ENCODE data around the gene TXNDC17.

Gene TXNDC17

DNA sequence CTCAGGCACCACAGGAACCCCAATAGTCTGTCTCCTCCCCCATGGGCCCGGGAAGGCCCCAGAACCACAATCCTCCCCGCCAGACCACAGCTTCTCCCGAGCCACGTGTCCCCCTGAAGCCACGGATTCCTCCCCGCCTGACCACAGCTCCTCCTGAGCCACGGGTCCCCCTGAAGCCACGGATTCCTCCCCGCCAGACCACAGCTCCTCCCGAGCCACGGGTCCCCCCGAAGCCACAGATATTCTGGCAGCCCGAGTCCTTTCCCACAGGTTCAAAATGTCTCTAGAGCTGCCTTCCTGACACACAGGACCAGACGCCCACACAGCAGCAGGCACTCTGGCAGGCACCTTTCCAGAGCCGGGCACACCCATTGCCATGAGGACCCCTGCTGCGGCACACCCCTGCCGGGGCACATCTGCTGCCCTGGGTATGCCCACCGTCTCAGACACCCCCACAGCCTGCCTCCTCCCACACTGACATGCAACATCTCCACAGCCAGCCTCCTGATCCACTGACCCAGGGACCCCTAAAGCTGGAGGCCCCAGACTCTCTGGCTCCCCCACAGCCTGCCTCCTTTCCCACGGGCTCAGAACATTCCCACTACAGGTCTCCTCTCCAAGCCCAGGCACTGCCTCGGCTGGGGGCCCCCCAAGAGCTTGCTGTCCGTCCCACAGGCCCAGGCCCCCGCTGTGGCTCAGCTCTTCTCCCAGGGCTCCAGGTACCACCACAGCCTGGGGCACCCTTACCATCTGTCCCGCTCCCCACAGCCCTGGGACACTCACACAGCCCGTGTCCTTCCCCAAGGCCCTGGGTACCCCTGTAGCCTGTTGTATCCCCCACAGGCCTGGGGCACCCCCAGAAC lies 2.6 kb upstream of the TXNDC17 start:
- H3K4me3 ChIP-seq (ENCODE audit: low read length): peak overlapping the region; percentile 98
- no peaks in the 10 kb centered on the region for H3K27me3 ChIP-seq (ENCODE audit: control insufficient read depth, insufficient read depth, low read length)
- H3K9ac ChIP-seq (ENCODE audit: low read length): no peak overlapping the region
- peaks cover 14% of the 10 kb centered on the region for H3K4me1 ChIP-seq (ENCODE audit: control insufficient read depth, insufficient read depth, low read length)
- peaks cover 5% of the 10 kb centered on the region for H3K36me3 ChIP-seq (ENCODE audit: control insufficient read depth, insufficient read depth, low read length)
- H3K27ac ChIP-seq (ENCODE audit: low read depth, low read length): no peak overlapping the region

GRCh38 chr17:6639014-6639585 lies 1.8 kb upstream of the TXNDC17 start:
- peak overlapping the region; percentile 98 for H3K4me3 ChIP-seq (ENCODE audit: low read length)
- H3K36me3 ChIP-seq (ENCODE audit: control insufficient read depth, insufficient read depth, low read length): peaks cover 11% of the 10 kb centered on the region
- H3K9ac ChIP-seq (ENCODE audit: low read length): no peak overlapping the region
- no peaks in the 10 kb centered on the region for H3K27me3 ChIP-seq (ENCODE audit: control insufficient read depth, insufficient read depth, low read length)
- no peak overlapping the region for H3K27ac ChIP-seq (ENCODE audit: low read depth, low read length)
- peaks cover 14% of the 10 kb centered on the region for H3K4me1 ChIP-seq (ENCODE audit: control insufficient read depth, insufficient read depth, low read length)

- peak overlapping the region; percentile 98 for H3K4me3 ChIP-seq (ENCODE audit: low read length)
- peaks cover 14% of the 10 kb centered on the region for H3K4me1 ChIP-seq (ENCODE audit: control insufficient read depth, insufficient read depth, low read length)
- H3K9ac ChIP-seq (ENCODE audit: low read length): peak overlapping the region; percentile 70
- H3K27me3 ChIP-seq (ENCODE audit: control insufficient read depth, insufficient read depth, low read length): no peaks in the 10 kb centered on the region
- H3K27ac ChIP-seq (ENCODE audit: low read depth, low read length): peak overlapping the region; percentile 83
- peaks cover 12% of the 10 kb centered on the region for H3K36me3 ChIP-seq (ENCODE audit: control insufficient read depth, insufficient read depth, low read length)
These were observed 999 bp upstream of the TXNDC17 start for GRCh38 chr17:6639586-6640535.

DNA sequence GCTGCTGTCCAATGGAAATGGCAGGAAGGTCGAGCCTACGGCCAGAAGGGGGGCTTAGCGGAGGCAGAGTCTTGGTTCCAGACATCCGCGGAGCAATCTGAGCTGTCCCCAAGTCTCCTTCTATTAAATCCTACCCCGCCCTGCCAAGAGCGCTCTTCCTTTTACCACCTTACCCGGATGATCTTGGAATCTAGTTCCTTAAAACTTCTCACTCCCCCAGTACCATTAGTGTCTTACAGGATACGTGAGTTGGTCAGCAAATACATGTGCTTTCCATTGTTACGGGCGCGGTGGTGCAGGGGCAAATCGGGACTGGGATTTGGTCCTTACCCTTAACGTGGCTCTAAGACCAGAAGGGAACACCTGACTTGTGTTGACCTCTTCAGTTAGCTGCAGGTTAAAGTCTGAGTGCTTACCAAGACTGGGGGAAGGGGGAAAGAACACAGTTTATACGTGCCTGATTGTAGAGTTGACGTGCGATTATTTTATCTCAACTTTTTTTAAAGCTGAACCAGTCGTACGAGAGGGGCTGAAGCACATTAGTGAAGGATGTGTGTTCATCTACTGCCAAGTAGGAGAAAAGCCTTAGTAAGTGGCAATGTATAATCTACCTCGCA lies 495 bp downstream of the TXNDC17 start:
- Histone ChIP-seq H3K4me1 (ENCODE audit: control insufficient read depth, insufficient read depth, low read length) (peaks cover 14% of the 10 kb centered on the region), H3K4me3 (ENCODE audit: low read length) (peak overlapping the region; percentile 98), H3K36me3 (ENCODE audit: control insufficient read depth, insufficient read depth, low read length) (peaks cover 12% of the 10 kb centered on the region), H3K27ac (ENCODE audit: low read depth, low read length) (peak overlapping the region; percentile 83), H3K9ac (ENCODE audit: low read length) (peak overlapping the region; percentile 80), H3K27me3 (ENCODE audit: control insufficient read depth, insufficient read depth, low read length) (no peaks in the 10 kb centered on the region)

DNA sequence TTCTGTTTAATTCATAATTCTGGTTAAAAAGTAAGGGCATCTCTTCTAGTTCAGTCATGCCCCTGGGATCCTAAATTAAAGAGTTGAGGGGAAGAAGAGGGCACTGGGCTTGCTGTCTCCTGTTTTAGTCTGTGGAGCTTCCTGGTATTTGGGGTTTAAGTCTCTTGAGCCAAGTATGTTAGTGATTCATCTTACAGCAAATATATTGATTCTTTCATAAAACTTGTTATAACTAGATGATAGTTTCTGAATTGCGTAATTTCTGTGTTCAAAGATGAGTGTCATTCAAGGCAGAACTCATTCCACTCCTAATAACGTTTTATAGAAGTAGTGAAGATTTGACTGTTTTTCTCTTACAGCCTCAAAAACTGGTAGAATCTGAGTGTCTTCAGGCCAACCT lies 1.7 kb downstream of the TXNDC17 start:
- Histone ChIP-seq H3K9ac (ENCODE audit: low read length) (no peak overlapping the region), H3K27me3 (ENCODE audit: control insufficient read depth, insufficient read depth, low read length) (no peaks in the 10 kb centered on the region), H3K4me3 (ENCODE audit: low read length) (no peak overlapping the region), H3K4me1 (ENCODE audit: control insufficient read depth, insufficient read depth, low read length) (peaks cover 14% of the 10 kb centered on the region), H3K27ac (ENCODE audit: low read depth, low read length) (no peak overlapping the region), H3K36me3 (ENCODE audit: control insufficient read depth, insufficient read depth, low read length) (peaks cover 14% of the 10 kb centered on the region)

DNA sequence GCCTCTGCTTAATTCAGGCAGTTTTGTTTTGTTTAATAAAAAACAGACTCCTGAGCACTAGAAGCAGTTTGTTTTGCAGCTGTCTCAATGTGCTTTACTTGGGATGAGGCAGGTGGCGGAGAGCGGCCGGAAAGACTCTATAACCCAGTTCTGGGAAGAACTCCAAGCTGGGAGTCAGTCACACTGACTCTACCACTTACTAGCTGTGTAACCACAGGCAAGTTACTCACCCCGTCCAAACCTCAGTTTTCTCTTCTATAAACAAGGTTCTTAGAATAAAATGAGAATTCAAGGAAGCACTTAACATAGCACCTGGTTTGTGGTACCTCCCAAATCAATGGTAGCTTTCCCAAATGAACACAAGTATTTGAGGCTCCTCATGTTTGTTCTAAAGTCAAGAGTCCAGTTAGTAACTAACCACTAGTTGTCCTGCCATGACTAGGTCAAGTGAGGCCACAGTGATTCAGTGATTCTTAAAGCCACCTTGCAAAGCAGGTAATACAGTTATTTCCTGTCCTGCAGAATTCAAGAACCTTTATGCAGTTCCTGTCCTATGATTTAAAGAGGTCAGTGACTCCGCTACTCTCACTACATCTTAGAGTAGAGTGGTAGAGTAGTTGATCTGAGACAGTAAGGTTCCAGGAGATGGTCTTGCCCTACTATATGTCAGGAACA lies 2.7 kb downstream of the TXNDC17 start:
- Histone ChIP-seq H3K4me3 (ENCODE audit: low read length) (no peak overlapping the region), H3K27me3 (ENCODE audit: control insufficient read depth, insufficient read depth, low read length) (no peaks in the 10 kb centered on the region), H3K4me1 (ENCODE audit: control insufficient read depth, insufficient read depth, low read length) (peaks cover 14% of the 10 kb centered on the region), H3K9ac (ENCODE audit: low read length) (no peak overlapping the region), H3K27ac (ENCODE audit: low read depth, low read length) (no peak overlapping the region), H3K36me3 (ENCODE audit: control insufficient read depth, insufficient read depth, low read length) (peaks cover 14% of the 10 kb centered on the region)

GRCh38 chr17:6648181-6648580 lies 7.3 kb downstream of the TXNDC17 start:
- Histone ChIP-seq H3K36me3 (ENCODE audit: control insufficient read depth, insufficient read depth, low read length) (peaks cover 13% of the 10 kb centered on the region), H3K4me3 (ENCODE audit: low read length) (no peak overlapping the region), H3K9ac (ENCODE audit: low read length) (no peak overlapping the region), H3K27me3 (ENCODE audit: control insufficient read depth, insufficient read depth, low read length) (peaks cover 3% of the 10 kb centered on the region), H3K4me1 (ENCODE audit: control insufficient read depth, insufficient read depth, low read length) (peaks cover 13% of the 10 kb centered on the region), H3K27ac (ENCODE audit: low read depth, low read length) (no peak overlapping the region)

- peak within 1 kb of the TSS; percentile 90 for H3K4me3 ChIP-seq (ENCODE audit: low read length)
- peaks cover 2% of the 10 kb centered on the region for H3K36me3 ChIP-seq (ENCODE audit: control insufficient read depth, insufficient read depth, low read length)
- H3K9ac ChIP-seq (ENCODE audit: low read length): peak within 1 kb of the TSS; percentile 50
- H3K27me3 ChIP-seq (ENCODE audit: control insufficient read depth, insufficient read depth, low read length): peaks cover 3% of the 10 kb centered on the region
- peaks cover 13% of the 10 kb centered on the region for H3K4me1 ChIP-seq (ENCODE audit: control insufficient read depth, insufficient read depth, low read length)
- peak within 1 kb of the TSS; percentile 89 for H3K27ac ChIP-seq (ENCODE audit: low read depth, low read length)
These were observed 10.6 kb downstream of the TXNDC17 start, which contains the start of the genes C17orf100 and MED31 for GRCh38 chr17:6651354-6651918. Gene C17orf100 (plus strand): TSS chr17:6651762. CDS start chr17:6651914, 152 bp downstream. Gene MED31 (minus strand): TSS chr17:6651605. CDS start chr17:6651528, 77 bp downstream.

DNA sequence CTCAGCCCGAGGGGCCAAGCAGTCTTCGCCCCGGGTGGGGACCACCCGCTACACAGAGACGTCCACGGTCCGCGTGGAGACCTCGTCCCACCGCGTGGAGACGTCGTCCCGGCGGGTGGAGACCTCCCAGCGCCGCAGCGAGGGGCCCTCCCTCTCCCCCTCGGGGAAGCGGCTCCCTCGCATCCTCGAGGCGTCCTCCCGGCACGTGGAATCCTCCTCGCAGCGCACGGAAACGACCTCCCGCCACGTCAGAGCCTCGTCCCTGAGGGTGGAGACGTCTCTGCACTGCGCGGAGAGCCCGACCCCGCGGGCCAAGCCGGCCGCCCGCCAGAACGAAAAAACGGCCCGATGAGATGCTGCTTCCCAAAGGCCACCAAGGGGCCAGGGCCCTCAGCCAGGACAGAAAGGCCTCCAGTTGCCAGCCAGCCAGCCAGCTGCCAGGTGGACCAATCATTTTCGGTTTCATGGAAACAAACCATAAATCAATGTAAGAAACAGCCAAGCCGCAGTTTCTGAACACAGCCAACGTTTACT lies 11.1 kb downstream of the TXNDC17 start:
- Histone ChIP-seq H3K4me1 (ENCODE audit: control insufficient read depth, insufficient read depth, low read length) (peaks cover 13% of the 10 kb centered on the region), H3K27ac (ENCODE audit: low read depth, low read length) (peak overlapping the region; percentile 89), H3K36me3 (ENCODE audit: control insufficient read depth, insufficient read depth, low read length) (no peaks in the 10 kb centered on the region), H3K9ac (ENCODE audit: low read length) (peak overlapping the region; percentile 35), H3K27me3 (ENCODE audit: control insufficient read depth, insufficient read depth, low read length) (peaks cover 3% of the 10 kb centered on the region), H3K4me3 (ENCODE audit: low read length) (peak overlapping the region; percentile 90)

DNA sequence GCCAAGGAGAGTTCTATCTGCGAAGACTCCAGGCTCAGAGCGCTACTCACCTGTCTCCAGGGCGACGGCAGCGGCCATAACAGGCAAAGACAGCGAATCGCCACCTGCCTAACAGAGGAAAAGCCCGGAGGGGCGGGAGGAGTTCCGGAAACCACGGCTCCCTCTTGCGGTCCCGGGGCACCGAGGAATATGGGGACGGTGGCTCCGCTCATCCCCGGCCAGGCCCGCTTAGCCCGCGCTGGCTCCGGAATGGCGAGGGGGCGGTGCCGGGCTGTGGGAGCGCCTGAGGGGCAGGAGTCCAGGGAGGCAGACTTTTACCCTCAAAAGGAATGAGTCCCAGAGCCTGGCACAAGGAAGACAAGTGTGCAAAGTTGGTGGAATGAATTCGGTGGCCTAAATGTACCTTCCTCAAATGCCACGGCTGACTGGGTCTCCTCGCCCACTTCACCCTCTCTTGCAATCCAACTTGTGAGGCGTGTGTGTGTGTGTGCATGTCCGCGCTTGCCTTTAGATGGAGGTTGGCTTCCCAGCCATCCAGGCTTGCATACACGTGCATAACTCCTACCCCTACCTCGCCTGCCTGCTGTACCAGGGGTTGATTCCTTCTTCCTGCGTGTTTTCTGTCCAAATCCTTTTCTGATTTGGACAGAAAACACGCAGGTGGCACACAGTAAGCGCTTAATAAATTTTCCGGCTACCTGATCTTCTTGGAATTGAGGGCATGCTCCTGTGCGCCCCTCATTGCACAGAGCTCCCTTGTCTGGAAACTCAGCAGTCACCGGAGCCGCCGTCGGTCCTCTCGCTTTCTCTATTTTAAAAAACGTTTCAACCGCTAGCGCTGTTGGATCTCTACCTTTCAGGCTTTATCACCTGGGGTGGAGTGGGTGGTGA lies 14.2 kb downstream of the TXNDC17 start:
- no peak overlapping the region for H3K4me3 ChIP-seq (ENCODE audit: low read length)
- H3K4me1 ChIP-seq (ENCODE audit: control insufficient read depth, insufficient read depth, low read length): peaks cover 13% of the 10 kb centered on the region
- peaks cover 5% of the 10 kb centered on the region for H3K27me3 ChIP-seq (ENCODE audit: control insufficient read depth, insufficient read depth, low read length)
- no peak overlapping the region for H3K27ac ChIP-seq (ENCODE audit: low read depth, low read length)
- no peaks in the 10 kb centered on the region for H3K36me3 ChIP-seq (ENCODE audit: control insufficient read depth, insufficient read depth, low read length)
- H3K9ac ChIP-seq (ENCODE audit: low read length): no peak overlapping the region
